HL-60 (cell line): ENCODE measurements around the gene BABAM2.

Experiments used
- DNase-seq, 2 experiments: peaks; one replicate each; pipeline ENCODE4 v3.0.0-alpha.2; 2010 to 2020; ENCODE audit warnings: low read depth in 1 of 2, low spot score in 1 of 2
- H3K27ac ChIP-seq: fragments of 250-450 bp; sonication (Bioruptor Pico); replicated peaks from 2 replicates; pipeline ENCODE4 v1.5.1; 2020; ENCODE audit warnings: mild to moderate bottlenecking, moderate library complexity
- H3K27me3 ChIP-seq: fragments of 250-450 bp; sonication (Bioruptor Pico); 2 replicates; pipeline ENCODE4 v1.5.1; 2021; ENCODE audit warnings: mild to moderate bottlenecking, moderate library complexity; ENCODE audit not compliant: insufficient read depth, poor library complexity, severe bottlenecking
- H3K4me3 ChIP-seq: replicated peaks from 2 replicates; pipeline ENCODE4 v1.5.1; 2011; ENCODE audit warnings: mild to moderate bottlenecking, control low read depth, low read length; ENCODE audit not compliant: insufficient read depth
- GABPA ChIP-seq: IDR thresholded peaks from 2 replicates; pipeline ENCODE4 v1.6.1; 2012; ENCODE audit warnings: low read depth
- POLR2AphosphoS5 ChIP-seq: IDR thresholded peaks from 2 replicates; pipeline ENCODE4 v1.6.1; 2012; ENCODE audit warnings: low read depth
- REST ChIP-seq: IDR thresholded peaks from 2 replicates; pipeline ENCODE4 v1.6.1; 2012; ENCODE audit warnings: low read depth; ENCODE audit not compliant: insufficient replicate concordance
- SPI1 ChIP-seq: IDR thresholded peaks from 2 replicates; pipeline ENCODE4 v1.6.1; 2012; ENCODE audit warnings: low read depth, mild to moderate bottlenecking, borderline replicate concordance
- TF ChIP-seq, protein P1 (sequence below): IDR thresholded peaks from one replicate; pipeline ENCODE4 v1.5.1; 2011; ENCODE audit warnings: low read length, control low read depth, inconsistent platforms; ENCODE audit not compliant: insufficient read depth

BABAM2 gene

GRCh38 chr2:28359222-28360057 lies 468.9 kb downstream of the BABAM2 start:
- TF ChIP-seq SPI1: no peak; the same call in 1 of the 2 replicates
- no peak for TF ChIP-seq GABPA
- peak; percentile 83 for TF ChIP-seq POLR2AphosphoS5
- TF ChIP-seq, protein P1, sequence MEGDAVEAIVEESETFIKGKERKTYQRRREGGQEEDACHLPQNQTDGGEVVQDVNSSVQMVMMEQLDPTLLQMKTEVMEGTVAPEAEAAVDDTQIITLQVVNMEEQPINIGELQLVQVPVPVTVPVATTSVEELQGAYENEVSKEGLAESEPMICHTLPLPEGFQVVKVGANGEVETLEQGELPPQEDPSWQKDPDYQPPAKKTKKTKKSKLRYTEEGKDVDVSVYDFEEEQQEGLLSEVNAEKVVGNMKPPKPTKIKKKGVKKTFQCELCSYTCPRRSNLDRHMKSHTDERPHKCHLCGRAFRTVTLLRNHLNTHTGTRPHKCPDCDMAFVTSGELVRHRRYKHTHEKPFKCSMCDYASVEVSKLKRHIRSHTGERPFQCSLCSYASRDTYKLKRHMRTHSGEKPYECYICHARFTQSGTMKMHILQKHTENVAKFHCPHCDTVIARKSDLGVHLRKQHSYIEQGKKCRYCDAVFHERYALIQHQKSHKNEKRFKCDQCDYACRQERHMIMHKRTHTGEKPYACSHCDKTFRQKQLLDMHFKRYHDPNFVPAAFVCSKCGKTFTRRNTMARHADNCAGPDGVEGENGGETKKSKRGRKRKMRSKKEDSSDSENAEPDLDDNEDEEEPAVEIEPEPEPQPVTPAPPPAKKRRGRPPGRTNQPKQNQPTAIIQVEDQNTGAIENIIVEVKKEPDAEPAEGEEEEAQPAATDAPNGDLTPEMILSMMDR: no peak
- no peak for TF ChIP-seq REST
- DNase-seq: peak; percentile 76 to 94
- peak overlapping the region; percentile 73 for H3K27ac ChIP-seq
- H3K4me3 ChIP-seq: no peak overlapping the region
- H3K27me3 ChIP-seq: no peaks in the 10 kb centered on the region

- Histone ChIP-seq H3K4me3 (no peak overlapping the region), H3K27me3 (no peaks in the 10 kb centered on the region), H3K27ac (peak overlapping the region; percentile 73)
- DNase-seq: peak; percentile 43 to 87
- peak; percentile 84 for TF ChIP-seq POLR2AphosphoS5
- 0 out of 2 replicates have a peak, but pooled peaks have one; percentile 11 for TF ChIP-seq SPI1
- TF ChIP-seq, protein P1: no peak
Measured at GRCh38 chr2:28360058-28360717, 469.7 kb downstream of the BABAM2 start.

DNA sequence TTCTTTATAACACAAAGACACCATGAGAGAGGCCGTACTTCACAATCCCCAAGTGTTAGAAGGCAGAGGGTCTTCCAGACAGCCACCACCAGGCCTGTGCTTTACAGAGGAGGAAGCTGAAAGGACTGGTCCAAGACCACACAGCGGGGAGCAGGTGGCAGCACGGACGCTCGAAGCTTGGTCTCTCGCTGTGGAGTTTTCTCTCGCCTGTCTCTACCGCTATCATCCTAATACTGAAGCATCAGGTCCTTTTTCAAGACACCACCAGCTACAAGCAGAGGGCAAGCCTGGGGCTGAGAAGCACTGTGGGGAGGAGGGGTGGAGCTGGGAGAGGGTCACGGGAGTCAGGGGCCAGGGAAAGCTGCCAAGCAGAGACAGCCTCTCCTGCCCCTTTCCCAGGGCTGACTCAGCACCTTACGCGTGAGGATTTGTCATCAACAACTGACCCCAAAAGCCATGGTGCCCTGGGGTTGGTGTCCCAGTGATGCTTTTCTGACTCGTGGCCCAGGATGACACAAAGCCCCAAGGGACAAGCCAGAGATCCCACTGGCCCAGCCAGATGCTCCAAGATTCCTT lies 470.3 kb downstream of the BABAM2 start:
- DNase-seq: no peak
- H3K27me3 ChIP-seq: no peaks in the 10 kb centered on the region
- H3K4me3 ChIP-seq: no peak overlapping the region
- H3K27ac ChIP-seq: peak overlapping the region; percentile 73
- no peak for TF ChIP-seq SPI1
- no peak for TF ChIP-seq REST
- TF ChIP-seq POLR2AphosphoS5: no peak
- TF ChIP-seq, protein P1: no peak
- TF ChIP-seq GABPA: no peak
